ENCODE data around the gene CALML5.

The CALML5 gene

DNA sequence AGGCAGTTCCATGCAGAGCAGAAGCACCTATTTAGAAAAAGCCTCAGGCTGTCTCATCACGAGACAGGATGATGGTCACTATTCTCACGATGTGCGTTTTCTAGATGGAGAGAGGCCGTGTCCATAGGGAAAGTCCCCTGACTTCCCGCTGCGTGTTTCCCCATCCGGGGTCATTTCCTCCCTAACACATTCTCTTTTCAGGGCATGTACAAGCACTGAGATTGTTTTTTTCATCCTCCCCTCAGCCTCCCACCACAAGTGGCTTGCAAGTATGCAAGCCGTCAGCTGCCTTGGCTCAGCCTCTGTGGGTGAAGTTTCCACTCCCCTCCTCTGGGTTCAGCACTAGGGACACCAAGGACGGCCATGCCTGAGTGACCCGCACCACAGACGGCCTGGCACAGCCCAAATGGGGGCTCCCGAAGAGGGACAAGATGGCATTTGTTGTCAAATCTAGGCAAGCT is 2.7 kb upstream of the CALML5 start:
- H3K4me3 ChIP-seq (ENCODE audit: low read depth in 1 of 2, low read length in 2 of 2), result no peak overlapping the region
- H3K79me2 ChIP-seq (ENCODE audit: insufficient read depth, low read length), result no peaks in the 10 kb centered on the region
- no peaks in the 10 kb centered on the region for H3K4me1 ChIP-seq (ENCODE audit: insufficient read depth, low read length)
- H3K27ac ChIP-seq (ENCODE audit: low read length), result no peak overlapping the region
- no peaks in the 10 kb centered on the region for H3K9me3 ChIP-seq (ENCODE audit: insufficient read depth, low read length, severe bottlenecking)
- DNase-seq (no peak), ATAC-seq (ENCODE audit: insufficient read depth, low read depth) (no peak)
- no peak overlapping the region for H3K9ac ChIP-seq (ENCODE audit: low read depth, low read length)
- TF ChIP-seq EZH2 (IDR thresholded peaks at IDR 0.05; ENCODE audit: borderline replicate concordance, low read depth, low read length, severe bottlenecking), result no peak
- TF ChIP-seq, protein P1, sequence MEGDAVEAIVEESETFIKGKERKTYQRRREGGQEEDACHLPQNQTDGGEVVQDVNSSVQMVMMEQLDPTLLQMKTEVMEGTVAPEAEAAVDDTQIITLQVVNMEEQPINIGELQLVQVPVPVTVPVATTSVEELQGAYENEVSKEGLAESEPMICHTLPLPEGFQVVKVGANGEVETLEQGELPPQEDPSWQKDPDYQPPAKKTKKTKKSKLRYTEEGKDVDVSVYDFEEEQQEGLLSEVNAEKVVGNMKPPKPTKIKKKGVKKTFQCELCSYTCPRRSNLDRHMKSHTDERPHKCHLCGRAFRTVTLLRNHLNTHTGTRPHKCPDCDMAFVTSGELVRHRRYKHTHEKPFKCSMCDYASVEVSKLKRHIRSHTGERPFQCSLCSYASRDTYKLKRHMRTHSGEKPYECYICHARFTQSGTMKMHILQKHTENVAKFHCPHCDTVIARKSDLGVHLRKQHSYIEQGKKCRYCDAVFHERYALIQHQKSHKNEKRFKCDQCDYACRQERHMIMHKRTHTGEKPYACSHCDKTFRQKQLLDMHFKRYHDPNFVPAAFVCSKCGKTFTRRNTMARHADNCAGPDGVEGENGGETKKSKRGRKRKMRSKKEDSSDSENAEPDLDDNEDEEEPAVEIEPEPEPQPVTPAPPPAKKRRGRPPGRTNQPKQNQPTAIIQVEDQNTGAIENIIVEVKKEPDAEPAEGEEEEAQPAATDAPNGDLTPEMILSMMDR (IDR thresholded peaks at IDR 0.05; ENCODE audit: borderline replicate concordance, extremely low read depth, low read length, poor library complexity, severe bottlenecking), result no peak
- H4K20me1 ChIP-seq (ENCODE audit: insufficient read depth, low read length), result peaks cover 2% of the 10 kb centered on the region; the same call in 1 of the 2 replicates
- H2AFZ ChIP-seq (ENCODE audit: low read depth, low read length), result no peak overlapping the region
- H3K36me3 ChIP-seq (ENCODE audit: insufficient read depth, low read length), result no peaks in the 10 kb centered on the region
- H3K4me2 ChIP-seq (ENCODE audit: insufficient read depth, low read length), result no peak overlapping the region
- peaks cover 14% of the 10 kb centered on the region for H3K27me3 ChIP-seq (ENCODE audit: insufficient read depth, low read length, poor library complexity)

DNA sequence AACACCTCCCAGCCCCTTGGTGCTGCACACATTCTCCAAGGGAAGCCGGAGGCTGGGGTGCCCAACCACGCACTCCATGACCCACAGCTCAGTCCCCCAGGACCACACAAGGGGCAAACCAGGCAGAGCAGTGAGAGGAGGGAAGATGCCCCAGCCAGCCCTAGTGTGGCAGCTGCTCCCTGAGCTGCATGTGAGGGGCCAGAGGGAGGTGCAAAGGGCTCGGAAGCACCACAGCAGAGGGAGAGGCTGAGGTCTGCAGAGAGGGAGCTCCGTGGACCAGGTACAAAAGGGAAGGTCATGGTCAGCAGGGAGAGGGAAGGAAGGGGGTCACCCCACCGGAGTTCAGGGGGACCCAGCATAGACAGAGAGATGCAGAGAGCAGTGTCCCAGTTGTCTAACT is 1.5 kb upstream of the CALML5 start:
- no peaks in the 10 kb centered on the region for H3K79me2 ChIP-seq (ENCODE audit: insufficient read depth, low read length)
- H4K20me1 ChIP-seq (ENCODE audit: insufficient read depth, low read length), result peaks cover 2% of the 10 kb centered on the region; the same call in 1 of the 2 replicates
- H3K4me2 ChIP-seq (ENCODE audit: insufficient read depth, low read length), result no peak overlapping the region
- no peak overlapping the region for H2AFZ ChIP-seq (ENCODE audit: low read depth, low read length)
- no peak overlapping the region for H3K4me3 ChIP-seq (ENCODE audit: low read depth in 1 of 2, low read length in 2 of 2)
- H3K9ac ChIP-seq (ENCODE audit: low read depth, low read length), result no peak overlapping the region
- no peak overlapping the region for H3K27ac ChIP-seq (ENCODE audit: low read length)
- H3K27me3 ChIP-seq (ENCODE audit: insufficient read depth, low read length, poor library complexity), result peaks cover 12% of the 10 kb centered on the region
- ATAC-seq (ENCODE audit: insufficient read depth, low read depth) (no peak), DNase-seq (no peak)
- H3K36me3 ChIP-seq (ENCODE audit: insufficient read depth, low read length), result no peaks in the 10 kb centered on the region
- TF ChIP-seq, protein P1 (IDR thresholded peaks at IDR 0.05; ENCODE audit: borderline replicate concordance, extremely low read depth, low read length, poor library complexity, severe bottlenecking), result no peak
- no peak for TF ChIP-seq EZH2 (IDR thresholded peaks at IDR 0.05; ENCODE audit: borderline replicate concordance, low read depth, low read length, severe bottlenecking)
- H3K4me1 ChIP-seq (ENCODE audit: insufficient read depth, low read length), result no peaks in the 10 kb centered on the region
- no peaks in the 10 kb centered on the region for H3K9me3 ChIP-seq (ENCODE audit: insufficient read depth, low read length, severe bottlenecking)

DNA sequence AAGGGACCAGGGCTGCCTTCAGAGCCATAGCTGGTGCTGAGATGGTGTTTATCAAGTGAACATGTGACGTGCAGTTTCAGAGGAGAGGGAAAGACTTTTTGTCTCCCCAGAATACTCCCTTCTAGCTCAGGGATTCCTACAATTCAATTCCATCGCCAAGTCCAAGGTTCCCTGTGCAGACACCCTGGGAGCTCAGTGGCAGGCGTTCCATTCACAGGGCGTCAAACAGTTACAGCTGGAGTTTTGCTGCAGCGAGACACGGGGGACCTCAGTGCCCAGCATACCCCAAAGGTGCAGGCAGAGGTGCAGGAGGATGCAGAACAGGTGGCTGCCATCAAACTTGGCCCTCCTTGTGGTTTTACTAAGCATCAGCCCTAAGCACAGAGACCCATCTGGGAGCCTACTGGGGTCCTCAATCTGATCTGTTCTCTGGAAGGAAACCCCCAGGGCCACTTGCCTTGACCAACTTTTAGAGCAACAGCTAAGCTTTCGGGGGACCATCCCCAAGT is 846 bp upstream of the CALML5 start:
- Histone ChIP-seq H2AFZ (ENCODE audit: low read depth, low read length) (no peak overlapping the region), H3K4me1 (ENCODE audit: insufficient read depth, low read length) (no peaks in the 10 kb centered on the region), H3K27ac (ENCODE audit: low read length) (no peak overlapping the region), H3K27me3 (ENCODE audit: insufficient read depth, low read length, poor library complexity) (peaks cover 10% of the 10 kb centered on the region), H3K9me3 (ENCODE audit: insufficient read depth, low read length, severe bottlenecking) (no peaks in the 10 kb centered on the region), H3K4me3 (ENCODE audit: low read depth in 1 of 2, low read length in 2 of 2) (no peak overlapping the region), H3K9ac (ENCODE audit: low read depth, low read length) (no peak overlapping the region), H4K20me1 (ENCODE audit: insufficient read depth, low read length) (peaks cover 2% of the 10 kb centered on the region; the same call in 1 of the 2 replicates), H3K4me2 (ENCODE audit: insufficient read depth, low read length) (no peak overlapping the region), H3K79me2 (ENCODE audit: insufficient read depth, low read length) (no peaks in the 10 kb centered on the region), H3K36me3 (ENCODE audit: insufficient read depth, low read length) (no peaks in the 10 kb centered on the region)
- no peak for ATAC-seq (ENCODE audit: insufficient read depth, low read depth)
- DNase-seq, result no peak
- TF ChIP-seq, protein P1 (IDR thresholded peaks at IDR 0.05; ENCODE audit: borderline replicate concordance, extremely low read depth, low read length, poor library complexity, severe bottlenecking), result no peak
- TF ChIP-seq EZH2 (IDR thresholded peaks at IDR 0.05; ENCODE audit: borderline replicate concordance, low read depth, low read length, severe bottlenecking), result no peak

Measured in DND-41 (cell line).